K562 treated with DMSO at 1 percent for 24 hours (cell line): ENCODE results near the gene ZNF850. TPM values are rescaled to one million over a fixed set of nuclear protein-coding genes. Genes with fewer than 3 reads are reported as not detected.

ENCODE experiments used
- total RNA-seq: library from RNA; unstranded; fragments of 300-600 nt; gene quantifications from 2 replicates; pipeline ENCODE4 v1.2.3, GENCODE V29; 2022; ENCODE audit warnings: low read depth; ENCODE audit not compliant: insufficient read depth

The ZNF850 gene
- total RNA-seq = 0.90 and 2.7 TPM in 2 replicates

GRCh38 chr19:36772311-36773222 lies at the start of gene ZNF850:
TSS of gene ZNF850 (minus strand) at chr19:36772807. CDS start at chr19:36762606, 10,201 bp downstream.

DNA sequence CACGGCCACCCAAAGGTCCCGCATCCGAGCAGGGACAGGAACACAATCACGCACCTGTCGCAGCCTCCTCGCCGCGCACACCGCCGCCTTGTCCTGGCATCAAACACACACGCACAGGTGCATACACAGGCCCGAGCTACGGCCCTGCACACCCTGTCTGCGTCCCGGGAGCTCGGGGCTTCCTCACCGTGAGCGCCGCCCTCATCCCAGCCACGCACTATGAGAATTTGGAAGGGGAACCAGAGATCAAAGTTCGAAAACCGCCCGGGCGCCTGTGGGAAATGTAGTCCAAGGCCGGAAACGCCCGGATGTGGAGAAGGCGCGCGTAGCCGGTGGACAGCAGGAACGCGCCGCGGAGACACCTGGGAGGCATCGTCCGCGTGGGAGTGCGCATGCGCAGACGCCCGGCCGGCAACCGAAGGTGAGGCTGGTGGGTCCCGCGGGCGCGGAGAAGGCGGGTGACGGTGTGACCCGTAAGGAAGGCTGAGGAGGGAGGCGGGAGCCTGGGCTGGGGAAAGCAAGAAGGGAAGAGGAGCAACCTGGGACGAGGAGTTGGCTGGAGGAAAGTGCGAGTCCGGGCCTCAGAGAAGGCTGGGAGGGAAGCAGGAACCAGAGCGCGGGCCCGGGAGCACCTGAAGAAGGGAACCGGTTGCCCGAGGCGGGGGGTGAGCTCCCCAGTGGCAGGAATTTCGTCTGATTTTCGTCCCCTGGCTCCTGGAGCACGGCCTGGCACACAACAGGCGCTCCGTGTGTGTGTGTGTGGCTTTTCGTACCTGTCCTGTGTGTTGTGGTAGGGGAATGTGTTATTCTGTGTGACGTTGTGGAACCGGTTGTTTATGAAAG lies 85.2 kb downstream of the ZNF850 start, which contains the start of gene ZNF567:
Gene ZNF567 (plus strand): TSS at position 399 of the 843 bp plus-strand sequence. CDS start 7,256 bp downstream, outside the sequence.

Other genes with a start within 250 kb of the ZNF850 start
- 1.6 and 2.0 TPM in 2 replicates for gene ZNF260, start 244.5 kb downstream of the ZNF850 start, total RNA-seq
- 1.0 and 2.0 TPM in 2 replicates for gene ZNF529, start 199.5 kb downstream of the ZNF850 start, total RNA-seq
- gene ZNF382, start 167.5 kb downstream of the ZNF850 start, total RNA-seq = 0.14 TPM in 1 of 2 replicates, not detected in the other
- 1.5 and 3.1 TPM in 2 replicates for gene ZNF461, start 106.0 kb downstream of the ZNF850 start, total RNA-seq
- 1.8 and 2.3 TPM in 2 replicates for gene ZNF567, start 85.2 kb downstream of the ZNF850 start, total RNA-seq
- 0.64 and 2.1 TPM in 2 replicates for gene ZNF790, start 65.6 kb upstream of the ZNF850 start, total RNA-seq
- gene ZNF345, start 78.1 kb upstream of the ZNF850 start, total RNA-seq = 0.21 and 1.3 TPM in 2 replicates
- 0.15 TPM in 1 of 2 replicates, not detected in the other for gene ZNF829, start 143.5 kb upstream of the ZNF850 start, total RNA-seq
- 0.17 TPM in 1 of 2 replicates, not detected in the other for gene ZNF568, start 143.5 kb upstream of the ZNF850 start, total RNA-seq